Activated naive CD4-positive, alpha-beta T cell treated with anti-CD3 and anti-CD28 coated beads for 36 hours (primary cell): ENCODE data around the gene MINDY2. TPM values are rescaled to one million over a fixed set of nuclear protein-coding genes. Genes with fewer than 3 reads are reported as not detected.
A peak's percentile ranks its signal among the peaks of the same experiment; 100 is the strongest.
"Not testable (repeated sequence)": the region's sequence is repeated elsewhere in the genome, so short reads cannot be mapped to it uniquely, and the experiment has no call there.

Experiments
- CTCF ChIA-PET: fragments of 350-600 bp; sonication (Branson Sonifier 250); formaldehyde crosslinking; loops from one replicate; lab custom pipeline; 2021; ENCODE audit warnings: antibody characterized with exemption; lab: Charles Lee
- DNase-seq: peaks from one replicate; pipeline ENCODE4 v3.0.0-alpha.2; 2020
- H3K27ac Mint-ChIP-seq: one replicate; pipeline ENCODE4 v1.8.0; 2021; ENCODE audit warnings: mild to moderate bottlenecking, mixed read lengths
- H3K27me3 Mint-ChIP-seq: one replicate; pipeline ENCODE4 v1.8.0; 2021; ENCODE audit warnings: low read depth, mixed read lengths
- H3K36me3 Mint-ChIP-seq: one replicate; pipeline ENCODE4 v1.8.0; 2021; ENCODE audit warnings: low read depth, mixed read lengths
- H3K4me1 Mint-ChIP-seq: one replicate; pipeline ENCODE4 v1.8.0; 2021; ENCODE audit warnings: low read depth, mixed read lengths
- H3K4me3 Mint-ChIP-seq: one replicate; pipeline ENCODE4 v1.8.0; 2021; ENCODE audit warnings: mild to moderate bottlenecking, moderate library complexity, mixed read lengths
- H3K9me3 Mint-ChIP-seq: one replicate; pipeline ENCODE4 v1.8.0; 2021; ENCODE audit warnings: mixed read lengths
- intact Hi-C: fragments of 100-400 bp; cut with micrococcal nuclease; formaldehyde crosslinking; loops from one replicate; pipeline ENCODE4 v1.15.1; 2023
- total RNA-seq, 2 experiments: library from RNA; stranded (reverse); gene quantifications; one replicate each; pipeline ENCODE4 v1.2.3, GENCODE V29; 2021

MINDY2 gene
- total RNA-seq, 2 experiments from 2014 or later = 4.6 to 6.6 TPM

- CTCF ChIA-PET = interaction anchor here (1.3 kb wide), 1 partner anchor 44 kb away, joined by 3 read pairs; no protein-coding TSS in a partner anchor
- Mint-ChIP-seq H3K4me3 (no peak overlapping the region), H3K9me3 (no peaks in the 10 kb centered on the region), H3K27ac (no peak overlapping the region), H3K27me3 (no peaks in the 10 kb centered on the region), H3K36me3 (peaks cover 17% of the 10 kb centered on the region), H3K4me1 (no peaks in the 10 kb centered on the region)
- DNase-seq = no peak
- intact Hi-C loops = no loop called here
Measured at GRCh38 chr15:58842713-58843396, 71.8 kb downstream of the MINDY2 start.

GRCh38 chr15:58851205-58851604 lies 80.1 kb downstream of the MINDY2 start:
- H3K9me3 Mint-ChIP-seq, intact Hi-C loops, H3K27ac Mint-ChIP-seq, H3K27me3 Mint-ChIP-seq, H3K4me1 Mint-ChIP-seq, H3K4me3 Mint-ChIP-seq, DNase-seq: not testable (repeated sequence)
- CTCF ChIA-PET = interaction anchor here (0.6 kb wide), 1 partner anchor 81 kb away, joined by 3 read pairs; no protein-coding TSS in a partner anchor
- H3K36me3 Mint-ChIP-seq = peaks cover 16% of the 10 kb centered on the region

- no peaks in the 10 kb centered on the region for H3K9me3 Mint-ChIP-seq
- no peak overlapping the region for H3K27ac Mint-ChIP-seq
- H3K27me3 Mint-ChIP-seq = no peaks in the 10 kb centered on the region
- DNase-seq = no peak
- H3K36me3 Mint-ChIP-seq = peaks cover 11% of the 10 kb centered on the region
- intact Hi-C loops = no loop called here
- H3K4me3 Mint-ChIP-seq = no peak overlapping the region
- CTCF ChIA-PET = interaction anchor here (0.5 kb wide), 1 partner anchor 51 kb away, joined by 3 read pairs; no protein-coding TSS in a partner anchor
- H3K4me1 Mint-ChIP-seq = no peaks in the 10 kb centered on the region
Measured at GRCh38 chr15:58852347-58852746, 81.2 kb downstream of the MINDY2 start.

- CTCF ChIA-PET = interaction anchor here (0.6 kb wide), 1 partner anchor 102 kb away, joined by 3 read pairs; no protein-coding TSS in a partner anchor
Measured at GRCh38 chr15:58854593-58854992, 83.5 kb downstream of the MINDY2 start.

GRCh38 chr15:58856086-58856485 lies 85.0 kb downstream of the MINDY2 start:
- intact Hi-C loops = no loop called here
- no peak for DNase-seq
- CTCF ChIA-PET = interaction anchor here (1.1 kb wide), 1 partner anchor 33 kb away, joined by 3 read pairs; no protein-coding TSS in a partner anchor
- Mint-ChIP-seq H3K9me3 (no peaks in the 10 kb centered on the region), H3K36me3 (peaks cover 3% of the 10 kb centered on the region), H3K27ac (no peak overlapping the region), H3K4me1 (peaks cover under 1% of the 10 kb centered on the region), H3K27me3 (no peaks in the 10 kb centered on the region), H3K4me3 (no peak overlapping the region)

More at GRCh38 chr15:58854593-58854992, 83.5 kb downstream of the MINDY2 start:
- no peaks in the 10 kb centered on the region for H3K4me1 Mint-ChIP-seq
- H3K36me3 Mint-ChIP-seq = peaks cover 3% of the 10 kb centered on the region
- no peaks in the 10 kb centered on the region for H3K9me3 Mint-ChIP-seq
- intact Hi-C loops = no loop called here
- H3K27me3 Mint-ChIP-seq = no peaks in the 10 kb centered on the region
- no peak overlapping the region for H3K4me3 Mint-ChIP-seq
- no peak for DNase-seq
- no peak overlapping the region for H3K27ac Mint-ChIP-seq

GRCh38 chr15:58856621-58857020 lies 85.5 kb downstream of the MINDY2 start:
- intact Hi-C loops, H3K27ac Mint-ChIP-seq, H3K9me3 Mint-ChIP-seq, H3K36me3 Mint-ChIP-seq, DNase-seq, H3K27me3 Mint-ChIP-seq, H3K4me3 Mint-ChIP-seq, H3K4me1 Mint-ChIP-seq: not testable (repeated sequence)
- CTCF ChIA-PET = interaction anchor here (1.1 kb wide), 1 partner anchor 33 kb away, joined by 3 read pairs; no protein-coding TSS in a partner anchor

GRCh38 chr15:58862326-58862725 lies 91.2 kb downstream of the MINDY2 start:
- Mint-ChIP-seq H3K36me3 (no peaks in the 10 kb centered on the region), H3K27me3 (peaks cover 7% of the 10 kb centered on the region), H3K9me3 (no peaks in the 10 kb centered on the region), H3K27ac (no peak overlapping the region), H3K4me1 (peaks cover 22% of the 10 kb centered on the region), H3K4me3 (no peak overlapping the region)
- intact Hi-C loops = no loop called here
- CTCF ChIA-PET = interaction anchor here (0.7 kb wide), 1 partner anchor 85 kb away, joined by 3 read pairs; no protein-coding TSS in a partner anchor
- no peak for DNase-seq

GRCh38 chr15:58864602-58865424 lies 93.7 kb downstream of the MINDY2 start:
- peak; percentile 10 for DNase-seq
- H3K27ac Mint-ChIP-seq = no peak overlapping the region
- no peaks in the 10 kb centered on the region for H3K9me3 Mint-ChIP-seq

GRCh38 chr15:58865425-58865880 lies 94.4 kb downstream of the MINDY2 start:
- Mint-ChIP-seq H3K4me1 (peaks cover 22% of the 10 kb centered on the region), H3K36me3 (no peaks in the 10 kb centered on the region), H3K4me3 (peak overlapping the region; percentile 6), H3K27me3 (peaks cover 7% of the 10 kb centered on the region), H3K9me3 (no peaks in the 10 kb centered on the region), H3K27ac (no peak overlapping the region)
- intact Hi-C loops = no loop called here
- DNase-seq = no peak
- CTCF ChIA-PET = interaction anchor here (0.6 kb wide), 1 partner anchor 35 kb away, joined by 3 read pairs; no protein-coding TSS in a partner anchor

More at GRCh38 chr15:58864602-58865424, 93.7 kb downstream of the MINDY2 start:
- Mint-ChIP-seq H3K36me3 (no peaks in the 10 kb centered on the region), H3K4me1 (peaks cover 22% of the 10 kb centered on the region), H3K4me3 (peak overlapping the region; percentile 41), H3K27me3 (peaks cover 7% of the 10 kb centered on the region)
- CTCF ChIA-PET = interaction anchor here (0.6 kb wide), 1 partner anchor 70 kb away, joined by 3 read pairs; no protein-coding TSS in a partner anchor
- intact Hi-C loops = no loop called here

GRCh38 chr15:58867926-58868325 lies 96.8 kb downstream of the MINDY2 start:
- H3K27me3 Mint-ChIP-seq = peaks cover 7% of the 10 kb centered on the region
- no peak for DNase-seq
- peaks cover 10% of the 10 kb centered on the region for H3K4me1 Mint-ChIP-seq
- intact Hi-C loops = no loop called here
- H3K27ac Mint-ChIP-seq = no peak overlapping the region
- no peaks in the 10 kb centered on the region for H3K9me3 Mint-ChIP-seq
- H3K36me3 Mint-ChIP-seq = no peaks in the 10 kb centered on the region
- CTCF ChIA-PET = no interaction called here
- no peak overlapping the region for H3K4me3 Mint-ChIP-seq

- H3K36me3 Mint-ChIP-seq = peaks cover 2% of the 10 kb centered on the region
- no peak overlapping the region for H3K4me3 Mint-ChIP-seq
- no peak overlapping the region for H3K27ac Mint-ChIP-seq
- H3K4me1 Mint-ChIP-seq = peaks cover 2% of the 10 kb centered on the region
- no peaks in the 10 kb centered on the region for H3K9me3 Mint-ChIP-seq
- CTCF ChIA-PET = no interaction called here
- no peak for DNase-seq
- no peaks in the 10 kb centered on the region for H3K27me3 Mint-ChIP-seq
- intact Hi-C loops = no loop called here
Measured at GRCh38 chr15:58870451-58870850, 99.3 kb downstream of the MINDY2 start.

GRCh38 chr15:58873267-58873666 lies 102.2 kb downstream of the MINDY2 start:
- no peak for DNase-seq

More at GRCh38 chr15:58873267-58873666, 102.2 kb downstream of the MINDY2 start:
- Mint-ChIP-seq H3K27me3 (no peaks in the 10 kb centered on the region), H3K36me3 (peaks cover 10% of the 10 kb centered on the region), H3K27ac (no peak overlapping the region), H3K4me1 (no peaks in the 10 kb centered on the region), H3K4me3 (no peak overlapping the region), H3K9me3 (no peaks in the 10 kb centered on the region)
- intact Hi-C loops = no loop called here
- CTCF ChIA-PET = no interaction called here
